Measurements from ENCODE around the gene EFHD2.
"Not testable (repeated sequence)": the region's sequence is repeated elsewhere in the genome, so short reads cannot be mapped to it uniquely, and the experiment has no call there.

EFHD2 gene

GRCh38 chr1:15471067-15471466 is 61.4 kb downstream of the EFHD2 start:
- not testable (repeated sequence) for H3K4me3 Mint-ChIP-seq; ATAC-seq (replicated peaks; ENCODE audit: extremely low read depth, poor library complexity, severe bottlenecking); H3K27ac Mint-ChIP-seq (ENCODE audit: low read depth); H3K9me3 Mint-ChIP-seq; DNase-seq (ENCODE audit: low spot score in 2 of 2); H3K36me3 Mint-ChIP-seq (ENCODE audit: insufficient read depth); H3K4me1 Mint-ChIP-seq; H3K27me3 Mint-ChIP-seq

GRCh38 chr1:15471723-15472122 is 62.0 kb downstream of the EFHD2 start:
- H3K36me3 Mint-ChIP-seq (ENCODE audit: insufficient read depth); DNase-seq (ENCODE audit: low spot score in 2 of 2); H3K4me3 Mint-ChIP-seq; ATAC-seq (replicated peaks; ENCODE audit: extremely low read depth, poor library complexity, severe bottlenecking); H3K27me3 Mint-ChIP-seq; H3K27ac Mint-ChIP-seq (ENCODE audit: low read depth); H3K9me3 Mint-ChIP-seq; H3K4me1 Mint-ChIP-seq: not testable (repeated sequence)

DNA sequence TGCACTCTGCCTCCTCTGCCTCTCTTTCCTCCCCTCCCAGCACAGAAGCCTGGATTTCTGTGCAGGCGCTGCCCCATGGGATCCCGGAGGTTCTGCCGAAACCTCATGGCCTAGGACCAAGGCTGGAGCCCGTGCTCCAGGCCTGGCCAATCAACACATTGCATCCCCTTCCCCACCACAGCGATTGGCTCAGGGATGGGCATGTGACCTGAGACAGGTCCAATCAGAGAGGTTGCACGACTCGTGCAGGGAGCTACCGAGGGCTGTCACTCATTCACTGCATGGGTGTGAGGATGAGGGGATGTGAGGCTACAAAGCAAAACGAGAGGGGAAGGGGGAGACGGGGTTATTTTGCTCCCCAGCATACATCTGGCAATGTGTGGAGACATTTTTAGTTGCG is 62.9 kb downstream of the EFHD2 start:
- no peak for DNase-seq (ENCODE audit: low spot score in 2 of 2)
- H3K4me3 Mint-ChIP-seq: no peak overlapping the region
- H3K36me3 Mint-ChIP-seq (ENCODE audit: insufficient read depth): peaks cover 2% of the 10 kb centered on the region
- H3K4me1 Mint-ChIP-seq: no peaks in the 10 kb centered on the region
- no peaks in the 10 kb centered on the region for H3K9me3 Mint-ChIP-seq
- no peaks in the 10 kb centered on the region for H3K27me3 Mint-ChIP-seq
- no peak for ATAC-seq (replicated peaks; ENCODE audit: extremely low read depth, poor library complexity, severe bottlenecking)
- H3K27ac Mint-ChIP-seq (ENCODE audit: low read depth): no peak overlapping the region

- Mint-ChIP-seq H3K4me3 (no peak within 1 kb of the TSS), H3K27me3 (no peaks in the 10 kb centered on the region), H3K4me1 (no peaks in the 10 kb centered on the region), H3K27ac (ENCODE audit: low read depth) (no peak within 1 kb of the TSS), H3K9me3 (no peaks in the 10 kb centered on the region), H3K36me3 (ENCODE audit: insufficient read depth) (peaks cover 2% of the 10 kb centered on the region)
- DNase-seq (ENCODE audit: low spot score in 2 of 2): no peak
- no peak for ATAC-seq (replicated peaks; ENCODE audit: extremely low read depth, poor library complexity, severe bottlenecking)
Observed at GRCh38 chr1:15475752-15476314, 66.1 kb downstream of the EFHD2 start, which contains the start of gene CELA2B. Gene CELA2B (plus strand): TSS chr1:15476104. CDS start chr1:15476126, 22 bp downstream.

GRCh38 chr1:15476927-15477326 is 67.2 kb downstream of the EFHD2 start:
- DNase-seq (ENCODE audit: low spot score in 2 of 2): no peak
- H3K9me3 Mint-ChIP-seq: no peaks in the 10 kb centered on the region
- no peak overlapping the region for H3K27ac Mint-ChIP-seq (ENCODE audit: low read depth)
- H3K4me1 Mint-ChIP-seq: no peaks in the 10 kb centered on the region
- ATAC-seq (replicated peaks; ENCODE audit: extremely low read depth, poor library complexity, severe bottlenecking): no peak
- no peak overlapping the region for H3K4me3 Mint-ChIP-seq
- H3K27me3 Mint-ChIP-seq: no peaks in the 10 kb centered on the region
- peaks cover 2% of the 10 kb centered on the region for H3K36me3 Mint-ChIP-seq (ENCODE audit: insufficient read depth)

- ATAC-seq (replicated peaks; ENCODE audit: extremely low read depth, poor library complexity, severe bottlenecking): no peak
- H3K4me3 Mint-ChIP-seq: no peak overlapping the region
- H3K9me3 Mint-ChIP-seq: no peaks in the 10 kb centered on the region
- H3K4me1 Mint-ChIP-seq: no peaks in the 10 kb centered on the region
- no peaks in the 10 kb centered on the region for H3K27me3 Mint-ChIP-seq
- no peak overlapping the region for H3K27ac Mint-ChIP-seq (ENCODE audit: low read depth)
- peaks cover 2% of the 10 kb centered on the region for H3K36me3 Mint-ChIP-seq (ENCODE audit: insufficient read depth)
- no peak for DNase-seq (ENCODE audit: low spot score in 2 of 2)
Observed at GRCh38 chr1:15477646-15478212, 68.0 kb downstream of the EFHD2 start.

Measured in central memory CD8-positive, alpha-beta T cell (primary cell).